GM19328 (cell line): ENCODE data around the gene OR2AG1.

Experiments
- ATAC-seq: cut with Tn5 transposase; IDR thresholded peaks from one replicate; pipeline ENCODE4 v1.9.1; 2021; ENCODE audit warnings: mild to moderate bottlenecking, moderate library complexity; ENCODE audit not compliant: unreplicated experiment

The OR2AG1 gene, protein sequence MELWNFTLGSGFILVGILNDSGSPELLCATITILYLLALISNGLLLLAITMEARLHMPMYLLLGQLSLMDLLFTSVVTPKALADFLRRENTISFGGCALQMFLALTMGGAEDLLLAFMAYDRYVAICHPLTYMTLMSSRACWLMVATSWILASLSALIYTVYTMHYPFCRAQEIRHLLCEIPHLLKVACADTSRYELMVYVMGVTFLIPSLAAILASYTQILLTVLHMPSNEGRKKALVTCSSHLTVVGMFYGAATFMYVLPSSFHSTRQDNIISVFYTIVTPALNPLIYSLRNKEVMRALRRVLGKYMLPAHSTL

GRCh38 chr11:6782720-6783119 is at the start of gene OR2AG1:
OR2AG1 (plus strand) TSS chr11:6783020; CDS start chr11:6785038, 2,018 bp downstream.
- ATAC-seq: no peak

DNA sequence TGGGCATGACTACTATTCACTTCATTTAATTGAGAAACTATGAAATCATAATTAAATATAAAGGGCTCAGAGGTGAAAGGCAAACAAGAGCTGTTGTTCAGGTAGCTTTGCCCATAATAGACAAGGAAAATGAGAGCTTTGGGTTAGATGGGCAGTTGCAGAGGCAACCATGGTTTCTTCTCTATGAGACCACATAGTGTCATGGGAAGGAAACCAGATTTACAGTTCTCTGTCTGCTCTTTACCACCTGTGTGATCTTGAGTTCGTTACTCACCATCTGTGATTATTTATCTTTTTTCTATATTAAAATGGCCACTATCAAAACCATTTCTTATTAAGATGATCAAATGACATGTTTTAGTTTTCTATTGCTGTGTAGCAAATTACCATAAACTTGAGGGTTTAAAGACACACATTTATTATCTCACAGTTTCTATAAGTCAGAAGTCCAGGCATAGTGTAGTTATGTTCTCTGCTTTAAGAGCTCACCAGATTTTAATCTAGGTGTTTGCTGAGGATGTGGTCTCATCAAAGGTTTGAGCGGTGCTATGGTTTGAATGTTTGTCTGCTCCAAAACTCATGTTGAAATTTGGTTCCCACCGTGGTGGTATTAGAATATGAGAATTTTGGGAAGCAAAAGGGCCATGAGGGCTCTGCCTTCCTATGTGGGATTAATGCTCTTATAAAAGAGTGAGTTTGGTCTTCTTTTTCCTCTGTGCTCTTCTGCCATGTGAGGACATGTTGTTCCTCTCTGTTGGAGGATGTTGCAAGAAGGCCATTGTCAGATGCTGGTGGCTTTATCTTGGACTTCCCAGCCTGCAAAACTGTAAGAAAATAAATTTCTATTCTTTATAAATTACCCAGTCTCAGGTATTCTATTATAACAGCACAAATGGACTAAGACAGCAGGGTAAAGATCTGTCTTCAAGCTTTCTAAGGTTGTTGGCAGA is 49.2 kb upstream of the OR2AG1 start:
- no peak for ATAC-seq

DNA sequence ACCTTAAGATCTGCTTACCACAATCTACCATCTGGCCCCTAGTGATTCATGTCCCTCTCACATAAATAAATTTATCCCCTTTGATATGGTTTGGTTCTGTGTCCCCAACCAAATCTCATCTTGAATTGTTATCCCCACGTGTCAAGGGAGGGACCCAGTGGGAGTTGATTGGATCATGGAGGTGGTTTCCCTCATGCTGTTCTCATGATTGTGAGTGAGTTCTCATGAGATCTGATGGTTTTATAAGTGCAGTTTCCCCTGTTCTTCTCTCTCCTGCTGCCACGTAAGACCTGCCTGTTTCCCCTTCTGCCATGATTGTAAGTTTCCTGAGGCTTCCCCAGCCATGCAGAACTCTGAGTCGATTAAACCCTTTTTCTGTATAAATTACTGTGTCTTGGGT is 48.2 kb upstream of the OR2AG1 start:
- ATAC-seq: no peak

DNA sequence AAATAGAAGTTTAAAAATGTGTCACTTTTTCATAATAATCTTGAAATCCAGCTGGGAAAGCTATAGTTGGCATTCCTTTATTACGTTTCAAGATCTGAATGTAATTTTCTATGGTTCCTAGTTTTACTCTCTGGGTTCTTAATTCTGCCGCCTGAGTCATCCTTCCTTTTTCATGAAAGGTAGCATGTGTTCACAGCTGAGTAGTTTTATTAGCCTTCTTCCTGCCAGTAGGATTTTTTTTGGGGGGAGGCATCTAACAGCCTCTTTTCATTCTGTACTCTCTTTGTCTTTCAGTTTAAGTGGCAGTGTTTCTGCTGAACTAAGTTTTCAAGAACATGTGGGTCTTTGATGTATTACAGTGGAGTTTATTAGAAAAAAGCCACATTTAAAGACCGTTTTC is 47.5 kb upstream of the OR2AG1 start:
- ATAC-seq: no peak

GRCh38 chr11:6736495-6737121 is 46.2 kb upstream of the OR2AG1 start:
- ATAC-seq: no peak

DNA sequence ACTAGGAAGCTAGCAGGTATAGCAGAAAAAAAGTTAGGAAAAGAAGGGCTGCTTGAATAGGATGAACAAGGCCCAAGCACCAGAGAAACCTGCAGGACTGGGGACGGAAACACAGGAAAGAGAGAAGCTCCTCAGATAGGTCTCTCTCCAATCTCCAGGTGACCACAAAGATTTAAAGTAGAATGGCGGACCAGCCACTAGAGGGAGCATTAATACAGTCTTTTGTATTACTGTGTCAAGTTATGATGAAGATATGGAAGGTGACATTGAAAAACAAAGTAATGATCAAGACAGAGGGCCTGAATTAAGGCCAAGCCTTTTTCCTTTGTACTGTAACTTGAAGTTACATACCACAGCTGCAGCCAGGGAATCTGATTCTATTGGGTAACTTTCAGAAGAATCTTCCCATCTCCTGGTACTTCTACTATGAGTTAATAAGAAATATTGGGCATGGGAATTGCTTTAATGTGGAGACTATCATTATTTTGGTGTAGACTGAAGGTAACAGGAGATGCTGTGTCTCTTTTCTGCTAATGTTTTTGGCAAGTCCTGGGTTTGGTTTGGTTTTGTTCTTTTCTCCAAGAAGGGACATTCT is 44.9 kb upstream of the OR2AG1 start:
- ATAC-seq: peak; percentile 65

DNA sequence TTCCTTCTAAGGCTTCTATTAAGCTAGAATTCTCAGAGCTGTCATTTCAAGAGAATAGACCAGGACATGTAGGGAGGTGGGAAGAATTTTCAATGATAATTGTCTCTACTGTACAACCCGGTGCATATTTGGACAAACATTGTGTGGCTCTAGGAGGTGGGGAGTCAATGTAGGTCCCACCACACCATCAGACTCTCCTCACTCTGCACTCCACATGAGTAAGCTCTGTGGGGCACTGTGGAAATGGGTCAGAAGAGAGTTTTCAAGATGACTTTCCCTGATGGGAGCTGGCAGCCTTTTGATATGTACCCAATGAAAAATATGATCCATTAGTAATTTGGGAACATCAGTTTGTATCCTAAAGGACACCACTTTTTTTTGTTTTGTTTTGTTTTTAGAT is 44.2 kb upstream of the OR2AG1 start:
- no peak for ATAC-seq

DNA sequence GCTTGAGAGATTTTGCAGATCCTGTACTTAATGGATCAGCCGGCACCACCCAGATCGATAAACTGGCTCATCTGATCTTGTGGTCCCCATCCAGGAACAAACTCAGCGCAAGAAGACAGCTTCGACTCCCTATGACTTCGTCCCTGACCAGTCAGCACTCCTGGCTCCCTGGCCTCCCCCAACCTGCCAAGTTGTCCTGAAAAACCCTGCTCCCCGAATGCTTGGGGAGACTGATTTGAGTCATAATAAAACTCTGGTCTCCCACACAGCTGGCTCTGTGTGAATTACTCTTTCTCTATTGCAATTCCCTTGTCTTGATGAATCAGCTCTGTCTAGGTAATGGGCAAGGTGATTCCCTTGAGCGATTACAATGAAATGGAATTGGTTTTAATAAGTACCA is 40.6 kb upstream of the OR2AG1 start:
- ATAC-seq: no peak

GRCh38 chr11:6745018-6745417 is 37.8 kb upstream of the OR2AG1 start:
- no peak for ATAC-seq

GRCh38 chr11:6745465-6746015 is 37.3 kb upstream of the OR2AG1 start:
- ATAC-seq: peak; percentile 56

DNA sequence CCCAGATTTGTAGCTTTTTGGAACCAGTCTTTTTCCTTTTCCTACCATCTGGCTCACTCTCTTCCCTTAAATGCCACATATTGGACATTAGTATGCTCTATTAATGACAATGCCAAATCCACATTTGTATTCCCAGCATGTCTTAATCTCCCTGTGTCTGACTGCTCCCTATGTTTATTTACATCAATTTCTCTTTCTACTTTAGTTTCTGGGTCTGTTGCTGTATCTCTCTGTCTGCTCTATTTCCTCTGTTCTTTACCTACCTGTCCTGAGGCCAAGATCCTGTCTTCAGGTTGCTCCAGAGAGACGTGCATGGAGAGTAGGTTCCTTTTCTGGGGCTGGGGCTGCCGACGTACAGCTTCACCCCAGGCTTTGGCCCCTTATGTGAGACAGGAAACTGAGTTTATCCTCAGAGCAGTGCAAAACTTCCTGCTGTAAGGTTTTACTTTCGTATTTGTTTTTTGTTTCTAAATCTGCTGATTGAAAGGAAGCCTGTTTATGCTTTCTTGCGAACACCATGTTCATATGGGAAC is 36.7 kb upstream of the OR2AG1 start:
- ATAC-seq: peak; percentile 76

- peak; percentile 7 for ATAC-seq
These were observed 36.2 kb upstream of the OR2AG1 start for GRCh38 chr11:6746626-6747025.

DNA sequence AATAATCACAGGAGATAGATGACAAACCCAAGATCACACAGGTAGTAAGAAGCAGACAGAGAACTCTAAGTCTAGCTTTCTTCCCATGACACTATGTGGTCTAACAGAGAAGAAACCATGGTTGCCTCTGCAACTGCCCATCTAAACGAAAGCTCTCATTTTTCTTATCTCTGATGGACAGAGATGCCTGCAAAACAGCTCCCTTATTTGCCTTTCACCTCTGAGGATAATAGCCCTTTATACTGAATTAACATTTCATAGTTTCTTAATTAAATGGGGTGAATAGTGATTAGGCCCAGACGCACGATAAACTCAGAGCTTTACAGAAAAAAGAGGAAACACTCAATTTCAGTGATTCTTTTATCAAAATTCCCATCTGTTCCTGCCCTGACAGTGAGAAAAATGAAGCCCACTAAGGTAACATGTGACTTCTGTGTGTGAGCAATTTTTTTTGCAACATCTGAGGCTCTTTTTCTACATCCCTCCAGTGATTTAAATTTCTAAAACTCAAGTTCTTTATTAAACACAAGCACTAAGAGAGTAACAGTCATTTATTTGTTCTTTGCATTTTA is 35.6 kb upstream of the OR2AG1 start:
- ATAC-seq: no peak

DNA sequence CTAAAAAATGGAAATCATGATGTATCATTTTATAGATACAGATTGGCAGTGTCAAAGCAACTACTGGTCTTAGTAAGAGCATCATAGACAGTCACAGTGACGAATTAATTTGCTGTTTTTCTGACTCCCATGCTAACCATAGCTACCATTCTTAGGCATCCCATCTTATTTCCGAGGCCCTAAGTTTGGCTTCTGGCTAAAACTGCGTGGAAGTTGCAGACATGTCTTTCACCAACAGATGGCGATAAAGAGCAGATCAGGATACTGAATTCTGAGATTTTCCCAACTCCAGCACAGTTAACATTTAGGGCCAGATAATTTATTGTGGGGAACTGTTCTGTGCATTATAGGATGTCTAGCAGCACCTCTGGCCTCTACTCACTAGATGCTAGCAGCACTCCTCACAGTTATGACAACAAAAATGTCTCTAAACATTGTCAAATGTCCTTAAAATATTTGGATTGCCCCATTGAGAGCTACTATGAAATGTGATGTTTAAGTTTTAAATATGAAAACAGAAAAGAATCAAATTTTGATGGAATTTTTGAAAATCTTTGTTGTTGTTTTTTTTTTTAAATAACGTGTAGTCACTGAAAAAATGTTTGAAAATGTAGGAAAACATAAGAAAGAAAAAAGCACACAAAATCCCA is 27.4 kb upstream of the OR2AG1 start:
- no peak for ATAC-seq

DNA sequence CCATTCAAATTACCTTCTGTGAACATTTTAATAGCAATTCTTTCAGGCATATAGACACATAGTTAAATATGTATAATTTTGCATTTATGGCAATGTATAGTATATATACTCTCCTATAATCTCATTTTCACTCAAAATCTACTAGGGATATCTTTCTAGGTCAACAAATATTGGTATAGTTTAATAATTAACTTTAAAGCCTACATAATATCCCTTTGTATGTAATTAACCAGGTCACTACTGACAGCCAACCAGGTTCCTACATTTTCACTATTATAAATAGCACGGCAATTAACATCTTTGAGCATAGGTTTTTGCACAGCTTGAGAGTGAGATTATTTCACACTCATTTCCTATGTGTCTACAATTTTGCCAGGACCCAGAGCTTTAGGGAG is 26.9 kb upstream of the OR2AG1 start:
- no peak for ATAC-seq

DNA sequence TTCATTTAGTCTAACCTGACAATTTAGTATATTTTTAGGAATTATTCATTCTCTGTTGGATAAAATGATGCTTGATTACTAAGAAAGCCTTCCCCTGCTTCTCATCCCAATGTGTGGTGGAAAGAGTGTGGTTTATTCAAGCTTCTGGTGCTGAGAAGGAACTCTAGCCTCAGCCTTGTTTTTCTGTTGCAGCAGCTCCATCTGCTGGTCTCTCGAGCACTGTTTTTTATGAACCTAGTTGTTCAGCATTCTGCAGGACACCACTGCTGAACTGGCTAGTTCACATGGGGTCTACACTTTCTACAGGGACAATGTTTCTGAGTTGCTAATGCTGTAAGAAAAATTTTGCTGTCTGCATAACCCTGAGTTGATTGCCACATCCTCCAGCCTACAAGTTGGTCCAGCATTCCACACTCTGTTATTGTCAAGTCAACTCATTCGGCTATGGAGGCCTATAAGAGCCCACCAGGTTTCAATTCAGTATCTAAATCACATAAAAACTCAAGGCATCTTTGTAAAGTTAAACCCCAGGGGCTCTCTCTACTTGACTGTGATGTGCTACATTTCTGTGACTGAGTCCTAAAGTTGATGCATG is 25.4 kb upstream of the OR2AG1 start:
- ATAC-seq: no peak

DNA sequence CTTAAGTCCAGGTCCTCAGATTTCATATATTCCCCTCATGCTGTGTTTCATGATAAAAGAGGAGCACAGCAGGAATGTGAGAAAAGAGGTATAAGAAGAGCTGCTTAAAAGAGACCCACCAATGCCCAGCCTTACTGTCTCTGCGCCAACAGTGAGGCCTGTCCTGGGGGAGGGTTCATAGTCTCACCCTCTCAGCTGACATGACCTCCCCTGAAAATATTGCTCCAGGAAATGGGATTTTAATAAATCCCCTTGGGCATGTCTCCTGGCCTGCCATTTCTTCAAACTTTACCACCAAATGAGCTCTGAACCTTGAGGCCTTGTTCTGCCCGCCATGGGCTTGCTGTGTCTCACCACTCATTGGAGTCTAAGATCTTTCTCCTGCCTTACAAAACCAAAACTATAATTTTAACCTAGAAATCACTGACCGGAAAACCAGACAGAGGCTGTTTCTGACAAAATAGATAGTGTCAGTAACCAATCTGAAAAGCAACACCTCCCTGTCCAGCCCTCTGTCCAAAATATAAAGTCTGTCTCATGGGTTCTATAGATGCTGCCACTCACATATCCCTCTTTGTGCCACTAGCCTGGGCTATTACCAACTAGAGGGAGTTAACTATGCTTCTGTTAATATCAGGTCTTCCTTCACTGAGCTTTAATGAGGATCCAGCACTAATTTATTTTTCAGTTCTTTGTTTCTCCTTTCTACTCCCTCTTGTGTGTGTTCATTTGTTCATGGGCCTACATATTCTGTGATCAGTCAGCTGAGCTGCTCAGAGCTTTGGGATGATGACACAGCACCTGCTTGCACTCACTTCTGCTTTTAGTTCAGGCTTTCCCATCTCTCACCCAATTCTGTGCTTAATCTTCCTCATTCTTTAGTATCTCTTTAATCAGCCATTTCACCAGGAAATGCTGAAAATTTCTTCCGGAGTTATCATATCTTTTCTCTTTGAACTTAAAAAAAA is 10.6 kb upstream of the OR2AG1 start, which contains the start of gene OR2AG2:
Gene OR2AG2, minus strand, starts transcription at position 51 of the 968 bp plus-strand sequence. CDS start 3,019 bp downstream, outside the sequence.
- ATAC-seq: peak; percentile 83

- no peak for ATAC-seq
These were observed 4.3 kb upstream of the OR2AG1 start for GRCh38 chr11:6778518-6778917.
